Prostate gland (tissue), 2 donors: ENCODE measurements around the gene ZNF232.
"Not testable (repeated sequence)": the region's sequence is repeated elsewhere in the genome, so short reads cannot be mapped to it uniquely, and the experiment has no call there.

ENCODE experiments used
- POLR2A ChIP-seq: fragments of 450-650 bp; IDR thresholded peaks from one replicate; pipeline ENCODE4 v1.6.1; 2016; ENCODE audit warnings: antibody characterized with exemption, mild to moderate bottlenecking
- POLR2AphosphoS5 ChIP-seq: sonication (generic); formaldehyde crosslinking; IDR thresholded peaks from one replicate; pipeline ENCODE4 v1.6.1; 2017; ENCODE audit warnings: antibody characterized with exemption
- TF ChIP-seq, protein P1 (sequence below), 4 experiments: fragments of 200-600 bp in 2 of 4; fragments of 450-650 bp in 2 of 4; sonication (generic) in 2 of 4; IDR thresholded peaks; 1 replicate in 3 of 4; 2 replicates in 1 of 4; pipeline ENCODE4 v1.5.1; 2016 to 2019; ENCODE audit warnings: antibody characterized with exemption in 4 of 4, mild to moderate bottlenecking in 2 of 4, moderate library complexity in 2 of 4

DNA sequence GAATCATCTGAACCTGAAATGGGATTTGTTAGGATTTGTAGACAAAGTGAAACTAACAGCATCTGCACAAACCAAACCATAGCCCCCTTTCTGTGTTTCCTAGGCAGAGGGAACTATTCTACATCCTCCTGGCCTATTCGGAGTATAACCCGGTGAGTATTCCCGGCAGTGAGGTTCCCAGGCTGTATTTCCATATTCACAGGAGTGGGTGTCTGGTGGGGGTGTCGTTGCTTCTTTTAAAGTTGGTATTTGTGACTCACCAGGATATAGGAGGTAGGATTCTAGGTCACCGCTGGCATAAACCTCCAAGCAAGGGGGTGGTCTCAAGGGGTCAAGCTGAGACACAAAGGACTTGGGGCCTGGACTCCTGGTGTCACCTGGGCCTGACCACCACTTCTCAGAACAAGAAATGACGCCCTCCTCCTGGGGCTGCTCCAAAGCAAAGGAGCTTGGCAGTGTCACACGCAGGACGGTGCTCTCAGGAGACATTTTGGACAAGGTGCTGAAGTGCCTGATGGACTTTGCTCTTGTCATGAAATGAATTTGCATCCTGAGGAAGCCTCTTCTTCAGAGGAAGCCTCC lies 23.5 kb upstream of the ZNF232 start:
- TF ChIP-seq, protein P1, sequence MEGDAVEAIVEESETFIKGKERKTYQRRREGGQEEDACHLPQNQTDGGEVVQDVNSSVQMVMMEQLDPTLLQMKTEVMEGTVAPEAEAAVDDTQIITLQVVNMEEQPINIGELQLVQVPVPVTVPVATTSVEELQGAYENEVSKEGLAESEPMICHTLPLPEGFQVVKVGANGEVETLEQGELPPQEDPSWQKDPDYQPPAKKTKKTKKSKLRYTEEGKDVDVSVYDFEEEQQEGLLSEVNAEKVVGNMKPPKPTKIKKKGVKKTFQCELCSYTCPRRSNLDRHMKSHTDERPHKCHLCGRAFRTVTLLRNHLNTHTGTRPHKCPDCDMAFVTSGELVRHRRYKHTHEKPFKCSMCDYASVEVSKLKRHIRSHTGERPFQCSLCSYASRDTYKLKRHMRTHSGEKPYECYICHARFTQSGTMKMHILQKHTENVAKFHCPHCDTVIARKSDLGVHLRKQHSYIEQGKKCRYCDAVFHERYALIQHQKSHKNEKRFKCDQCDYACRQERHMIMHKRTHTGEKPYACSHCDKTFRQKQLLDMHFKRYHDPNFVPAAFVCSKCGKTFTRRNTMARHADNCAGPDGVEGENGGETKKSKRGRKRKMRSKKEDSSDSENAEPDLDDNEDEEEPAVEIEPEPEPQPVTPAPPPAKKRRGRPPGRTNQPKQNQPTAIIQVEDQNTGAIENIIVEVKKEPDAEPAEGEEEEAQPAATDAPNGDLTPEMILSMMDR (IDR thresholded peaks at IDR 0.05), result not testable (repeated sequence)
- TF ChIP-seq POLR2A, POLR2AphosphoS5: not testable (repeated sequence)
